PFSK-1 (cell line): ENCODE results near the gene FAM83D.
A peak's percentile ranks its signal among the peaks of the same experiment; 100 is the strongest.

Experiments used
- FOXP2 ChIP-seq: optimal IDR thresholded peaks from 2 replicates; pipeline ENCODE3; 2011; ENCODE audit warnings: borderline replicate concordance, control low read depth, inconsistent platforms; ENCODE audit not compliant: insufficient read depth; ENCODE audit errors: extremely low read length, extremely low read depth
- POLR2AphosphoS5 ChIP-seq: IDR thresholded peaks from 2 replicates; pipeline ENCODE4 v1.6.1; 2012; ENCODE audit warnings: low read depth, mild to moderate bottlenecking, control low read depth, low read length, moderate library complexity
- SIN3A ChIP-seq: IDR thresholded peaks from 2 replicates; pipeline ENCODE4 v1.6.1; 2012; ENCODE audit warnings: mild to moderate bottlenecking, low read length, moderate library complexity, borderline replicate concordance; ENCODE audit not compliant: insufficient read depth
- TAF1 ChIP-seq: IDR thresholded peaks from 2 replicates; pipeline ENCODE4 v1.6.1; 2012; ENCODE audit warnings: low read length, control low read depth, borderline replicate concordance; ENCODE audit not compliant: insufficient read depth
- TF ChIP-seq, protein P1 (sequence below), 2 experiments: IDR thresholded peaks; 2 replicates each; pipeline versions ENCODE4 v1.6.1 to v1.8.0; 2011 to 2012; ENCODE audit warnings: low read depth in 2 of 2, low read length in 2 of 2, control low read depth in 1 of 2, inconsistent platforms in 1 of 2, mild to moderate bottlenecking in 1 of 2, moderate library complexity in 1 of 2; ENCODE audit not compliant: insufficient read depth in 1 of 2

The FAM83D gene

DNA sequence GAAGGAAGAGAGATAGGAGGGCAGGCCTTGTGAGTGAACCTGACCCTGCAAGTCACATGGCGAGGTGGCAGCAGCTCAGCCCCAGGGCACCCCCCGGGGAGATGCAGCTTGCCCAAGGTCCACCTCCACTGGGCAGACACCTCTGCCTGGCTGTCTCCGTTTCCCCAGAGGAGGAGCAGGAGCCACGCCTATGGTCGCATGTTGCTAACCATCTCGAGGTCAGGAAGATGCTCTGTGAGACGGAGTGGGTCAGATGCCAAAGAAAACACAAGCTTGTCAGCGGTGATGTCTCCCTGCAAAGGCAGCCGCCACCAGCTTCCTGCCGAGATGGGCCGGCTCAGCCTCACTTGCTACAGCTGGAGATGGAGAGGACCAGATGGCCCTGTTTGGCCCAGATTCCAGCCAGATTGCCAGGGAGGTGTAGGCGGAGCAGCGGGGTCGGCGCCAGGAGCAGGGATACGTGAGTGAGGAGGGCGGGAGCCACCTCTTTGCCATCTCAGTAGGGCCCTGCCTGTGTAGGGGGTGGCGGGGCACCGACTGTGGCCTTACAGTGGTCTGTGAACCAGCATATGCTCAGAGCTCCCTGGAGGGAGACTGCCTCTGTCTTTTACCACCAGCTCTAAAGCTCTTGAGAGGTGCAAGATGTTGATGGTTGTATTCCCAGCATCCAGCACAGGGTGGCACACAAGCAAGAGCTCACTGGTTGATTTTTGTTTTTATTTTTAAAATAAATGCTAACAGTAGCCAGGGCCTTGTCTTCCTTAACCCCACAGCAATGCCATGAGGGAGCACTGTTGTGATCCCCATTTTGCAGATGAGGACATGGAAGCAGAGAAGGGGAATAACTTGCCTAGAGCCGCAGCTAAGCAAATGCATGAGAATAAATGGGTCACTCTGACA is 42.9 kb upstream of the FAM83D start:
- peak; percentile 76; the same call in 1 of the 2 replicates for TF ChIP-seq SIN3A
- TF ChIP-seq, protein P1, sequence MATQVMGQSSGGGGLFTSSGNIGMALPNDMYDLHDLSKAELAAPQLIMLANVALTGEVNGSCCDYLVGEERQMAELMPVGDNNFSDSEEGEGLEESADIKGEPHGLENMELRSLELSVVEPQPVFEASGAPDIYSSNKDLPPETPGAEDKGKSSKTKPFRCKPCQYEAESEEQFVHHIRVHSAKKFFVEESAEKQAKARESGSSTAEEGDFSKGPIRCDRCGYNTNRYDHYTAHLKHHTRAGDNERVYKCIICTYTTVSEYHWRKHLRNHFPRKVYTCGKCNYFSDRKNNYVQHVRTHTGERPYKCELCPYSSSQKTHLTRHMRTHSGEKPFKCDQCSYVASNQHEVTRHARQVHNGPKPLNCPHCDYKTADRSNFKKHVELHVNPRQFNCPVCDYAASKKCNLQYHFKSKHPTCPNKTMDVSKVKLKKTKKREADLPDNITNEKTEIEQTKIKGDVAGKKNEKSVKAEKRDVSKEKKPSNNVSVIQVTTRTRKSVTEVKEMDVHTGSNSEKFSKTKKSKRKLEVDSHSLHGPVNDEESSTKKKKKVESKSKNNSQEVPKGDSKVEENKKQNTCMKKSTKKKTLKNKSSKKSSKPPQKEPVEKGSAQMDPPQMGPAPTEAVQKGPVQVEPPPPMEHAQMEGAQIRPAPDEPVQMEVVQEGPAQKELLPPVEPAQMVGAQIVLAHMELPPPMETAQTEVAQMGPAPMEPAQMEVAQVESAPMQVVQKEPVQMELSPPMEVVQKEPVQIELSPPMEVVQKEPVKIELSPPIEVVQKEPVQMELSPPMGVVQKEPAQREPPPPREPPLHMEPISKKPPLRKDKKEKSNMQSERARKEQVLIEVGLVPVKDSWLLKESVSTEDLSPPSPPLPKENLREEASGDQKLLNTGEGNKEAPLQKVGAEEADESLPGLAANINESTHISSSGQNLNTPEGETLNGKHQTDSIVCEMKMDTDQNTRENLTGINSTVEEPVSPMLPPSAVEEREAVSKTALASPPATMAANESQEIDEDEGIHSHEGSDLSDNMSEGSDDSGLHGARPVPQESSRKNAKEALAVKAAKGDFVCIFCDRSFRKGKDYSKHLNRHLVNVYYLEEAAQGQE (IDR thresholded peaks at IDR 0.05; ENCODE audit: insufficient read depth in 1 of 2, low read depth in 2 of 2, low read length in 2 of 2) = 0 out of 4 replicates have a peak, but pooled peaks have one; percentile 37 to 54
- TF ChIP-seq FOXP2 = peak; percentile 82
- TF ChIP-seq POLR2AphosphoS5 = no peak

DNA sequence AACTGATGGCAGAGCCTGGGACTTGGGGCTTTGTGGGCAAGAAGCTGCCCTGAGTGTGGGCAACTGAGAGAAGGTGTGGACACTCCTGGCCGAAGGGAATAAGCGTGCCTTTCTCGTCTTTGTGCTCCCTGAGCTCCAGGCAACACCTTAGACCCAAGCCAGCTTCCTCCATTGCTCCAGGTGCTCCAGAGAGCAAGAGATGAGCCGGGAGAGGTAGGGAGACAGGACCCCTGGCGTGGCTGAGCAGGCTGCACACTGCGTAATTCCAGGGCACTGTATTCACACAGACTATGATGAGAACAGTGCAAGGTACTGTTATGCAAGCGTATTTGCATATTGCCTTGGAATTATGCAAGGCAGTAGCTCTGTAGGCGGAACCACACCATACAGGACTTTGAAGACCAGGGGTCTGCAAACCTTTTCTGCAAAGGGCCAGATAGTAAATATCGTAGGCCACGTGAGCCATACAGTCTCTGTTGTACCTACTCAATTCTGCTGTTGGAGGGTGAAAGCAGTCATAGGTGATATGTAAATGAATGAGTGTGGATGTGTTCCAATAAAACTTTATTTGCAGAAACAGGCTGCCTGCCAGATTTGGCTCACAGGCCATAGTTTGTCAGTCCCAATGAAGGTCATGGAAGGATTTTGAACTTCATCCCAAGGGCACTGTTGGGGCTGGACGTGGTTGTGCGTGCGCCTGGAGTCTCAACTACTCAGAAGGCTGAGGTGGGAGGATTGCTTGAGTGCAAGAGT is 42.1 kb upstream of the FAM83D start:
- no peak for TF ChIP-seq POLR2AphosphoS5

DNA sequence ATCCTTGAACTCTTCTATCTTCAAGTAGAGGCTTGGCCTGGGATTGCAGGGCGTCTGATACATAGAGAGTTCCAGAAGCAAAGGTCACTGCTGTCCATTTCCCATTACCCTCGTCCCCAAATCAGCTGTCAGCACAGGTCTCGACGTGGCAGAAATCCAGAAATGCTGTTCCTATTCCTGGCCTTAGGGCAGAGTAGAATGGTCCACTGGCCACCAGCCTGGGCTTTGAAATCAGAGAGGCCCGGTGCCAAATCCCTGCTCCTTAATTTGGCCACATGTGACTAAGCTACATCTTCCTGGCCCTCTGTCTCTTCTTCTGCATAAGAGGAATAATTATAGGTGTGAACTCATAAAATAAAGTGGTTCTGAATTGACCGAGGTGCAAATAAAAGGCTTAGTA is 40.9 kb upstream of the FAM83D start:
- TF ChIP-seq FOXP2 = no peak
- no peak for TF ChIP-seq SIN3A
- TF ChIP-seq TAF1 = no peak
- TF ChIP-seq, protein P1 (IDR thresholded peaks at IDR 0.05; ENCODE audit: insufficient read depth in 1 of 2, low read depth in 2 of 2, low read length in 2 of 2) = no peak
- no peak for TF ChIP-seq POLR2AphosphoS5

DNA sequence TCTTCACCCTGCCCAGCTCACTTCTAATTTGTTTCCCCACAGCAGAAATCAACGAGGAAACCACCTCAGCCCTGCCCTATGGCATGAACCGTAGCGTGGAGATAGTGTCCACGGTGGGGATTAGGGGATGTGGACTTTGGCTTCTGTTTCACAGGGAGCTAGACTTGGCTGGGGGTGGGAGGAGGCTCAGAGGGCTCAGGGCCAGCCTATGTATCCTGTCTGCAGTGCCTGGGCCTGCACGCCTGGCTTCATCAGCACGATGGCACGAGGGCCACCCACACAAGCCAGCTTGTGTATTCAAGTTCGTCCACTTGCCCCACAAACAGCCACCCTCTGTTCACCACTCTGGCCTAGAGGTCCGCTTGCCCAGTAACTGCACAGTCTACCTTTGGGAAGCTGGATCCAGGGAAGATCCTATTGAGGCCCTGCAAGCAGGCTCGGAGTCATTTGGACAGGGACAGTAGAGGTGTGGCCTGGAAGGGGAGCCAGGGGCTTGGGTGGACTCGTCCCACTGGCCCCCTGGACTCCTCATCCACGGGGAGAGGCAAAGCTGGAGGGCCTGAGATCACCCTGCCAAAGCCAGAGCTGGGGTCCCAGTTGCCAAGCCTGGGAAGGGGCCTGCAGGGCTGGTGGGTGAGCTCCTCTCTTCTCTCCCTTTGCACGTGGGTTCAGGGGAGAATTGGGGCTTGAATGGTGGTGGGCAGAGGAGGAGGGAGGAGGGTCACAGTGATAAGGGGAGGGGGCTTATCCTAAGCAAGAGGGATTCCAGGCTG is 38.0 kb upstream of the FAM83D start:
- TF ChIP-seq FOXP2 (no peak), POLR2AphosphoS5 (no peak), TAF1 (no peak), SIN3A (no peak)
- TF ChIP-seq, protein P1 (IDR thresholded peaks at IDR 0.05; ENCODE audit: insufficient read depth in 1 of 2, low read depth in 2 of 2, low read length in 2 of 2) = no peak

DNA sequence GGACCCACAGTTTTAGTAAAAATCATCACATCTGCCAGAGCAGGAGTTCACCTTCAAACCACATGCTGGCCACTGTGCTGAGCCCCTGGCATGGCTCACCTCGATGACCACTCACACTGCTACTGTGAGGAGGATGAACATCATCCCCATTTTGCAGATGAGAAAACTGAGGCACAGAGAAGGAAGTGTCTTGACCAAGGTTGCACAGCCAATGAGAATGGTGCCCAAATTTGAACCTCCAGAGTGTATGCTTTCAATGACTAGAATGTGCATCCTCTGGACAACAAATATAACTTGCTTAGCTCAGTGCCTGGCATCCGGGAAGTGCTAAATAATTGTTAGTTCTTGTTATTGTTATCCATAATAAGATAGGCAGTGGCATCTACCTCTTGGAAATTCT is 37.2 kb upstream of the FAM83D start:
- TF ChIP-seq TAF1 = no peak
- no peak for TF ChIP-seq POLR2AphosphoS5
- TF ChIP-seq, protein P1 (IDR thresholded peaks at IDR 0.05; ENCODE audit: insufficient read depth in 1 of 2, low read depth in 2 of 2, low read length in 2 of 2) = no peak
- no peak for TF ChIP-seq FOXP2
- TF ChIP-seq SIN3A = no peak
